Measurements from ENCODE around the gene KRT17. TPM values are rescaled to one million over a fixed set of nuclear protein-coding genes. Genes with fewer than 3 reads are reported as not detected.
"Not testable (repeated sequence)": the region's sequence is repeated elsewhere in the genome, so short reads cannot be mapped to it uniquely, and the experiment has no call there.

KRT17 gene
- total RNA-seq, 1 donor from 2014 or later = 0.32 TPM

DNA sequence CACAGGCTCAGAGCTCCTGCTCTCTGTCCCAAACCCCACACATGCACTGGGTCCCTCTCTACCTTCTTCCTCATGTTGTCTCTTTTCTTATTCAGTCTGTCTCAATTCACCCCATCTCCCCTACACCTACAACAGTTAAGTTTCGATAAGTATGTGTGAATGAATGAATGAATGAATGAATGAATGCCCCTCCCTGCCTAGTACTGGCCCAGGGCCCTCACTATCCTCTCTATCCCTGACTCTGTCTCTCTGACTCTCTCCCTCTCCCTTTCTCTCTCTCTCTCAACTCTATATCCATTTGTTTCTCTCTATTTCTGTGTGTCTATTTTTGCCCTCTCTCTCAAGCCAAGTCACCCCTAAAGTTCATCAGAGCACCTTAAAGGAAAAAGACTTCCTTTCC lies 45.8 kb downstream of the KRT17 start:
- DNase-seq (ENCODE audit: low read depth) = no peak

DNA sequence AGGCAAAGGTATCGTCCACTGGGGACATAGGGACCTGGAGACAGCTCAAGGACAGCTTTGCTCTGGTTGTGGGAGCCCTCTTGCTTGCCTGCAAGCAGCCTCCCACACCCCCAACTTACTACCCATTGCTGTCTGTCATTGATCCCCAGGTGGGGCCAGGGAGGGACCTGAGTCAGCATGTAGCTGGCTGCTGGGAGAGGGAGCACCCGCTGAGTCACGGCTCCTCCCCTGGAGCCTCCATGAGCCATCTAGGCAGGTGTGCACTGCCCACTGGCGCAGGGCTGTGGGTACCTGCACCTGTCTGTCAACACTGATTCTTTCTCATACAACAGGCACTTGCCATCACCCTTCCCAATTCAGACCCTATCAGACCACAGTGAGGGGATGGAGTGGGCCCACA lies 47.6 kb downstream of the KRT17 start:
- DNase-seq (ENCODE audit: low read depth) = not testable (repeated sequence)

DNA sequence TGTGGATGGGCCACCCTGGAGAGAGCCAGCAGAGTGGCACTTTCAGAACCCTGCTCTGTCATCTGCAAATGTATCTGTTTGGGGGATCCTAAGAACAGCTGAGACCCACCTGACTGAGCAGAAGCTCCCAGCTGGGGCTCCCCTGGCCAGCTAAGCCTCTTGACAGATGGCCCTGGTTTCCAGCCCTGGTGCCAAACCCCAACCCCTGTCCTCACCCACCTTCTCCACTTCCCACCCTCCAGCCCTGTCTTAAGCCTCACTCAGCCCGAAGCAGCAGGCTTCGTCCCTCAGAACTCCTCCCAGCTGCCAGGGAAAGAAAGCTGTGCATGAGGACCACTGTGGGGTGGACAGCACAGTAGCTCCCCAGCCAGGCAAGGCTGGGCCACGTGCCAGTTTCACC lies 49.0 kb downstream of the KRT17 start:
- peak; percentile 62 for DNase-seq (ENCODE audit: low read depth)

DNA sequence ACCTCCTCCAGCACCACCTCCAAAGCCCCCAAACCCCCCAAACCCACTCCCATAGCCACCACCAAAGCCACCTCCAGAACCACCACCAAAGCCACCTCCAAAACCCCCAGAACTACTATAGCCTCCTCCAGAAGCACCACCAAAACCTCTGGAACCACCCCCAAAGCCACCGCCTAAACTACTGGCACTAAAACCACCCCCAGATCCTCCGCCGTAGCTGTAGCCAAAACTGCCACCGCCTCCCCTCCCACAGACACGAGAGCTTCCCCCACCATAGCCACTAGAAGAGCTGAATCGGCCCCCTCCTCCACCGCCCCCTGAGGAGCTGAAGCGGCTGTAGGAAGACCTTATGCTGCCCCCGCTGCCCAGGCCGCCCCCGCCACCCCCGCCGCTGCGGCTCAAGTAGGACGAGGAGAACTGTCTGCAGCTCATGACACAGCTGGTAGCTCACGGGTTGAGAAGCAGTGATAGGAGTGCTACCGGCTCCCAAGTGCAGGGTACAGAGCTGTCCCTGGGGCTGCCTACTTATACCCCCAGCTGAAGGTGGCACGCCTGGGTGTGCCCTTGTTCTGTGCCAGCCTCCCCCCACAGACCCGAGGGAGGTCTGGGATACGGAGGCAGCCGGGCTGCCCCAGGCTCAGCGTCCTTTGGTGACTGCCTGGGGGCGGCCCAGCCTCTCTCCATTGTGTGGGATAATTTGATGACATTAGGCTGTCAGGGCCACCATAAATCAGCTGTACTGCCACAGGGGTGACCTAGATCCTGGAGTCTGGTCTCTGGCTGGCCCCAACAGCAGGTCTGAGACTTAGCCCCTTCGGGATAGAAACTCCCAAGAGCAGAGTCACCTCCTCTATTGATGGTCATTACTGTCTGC lies 52.6 kb downstream of the KRT17 start, which contains the start of gene KRT9:
KRT9 (minus strand) TSS at position 499 of the 874 bp plus-strand sequence; CDS start at position 432, 67 bp downstream.
- DNase-seq (ENCODE audit: low read depth) = no peak

Other genes with a start within 250 kb of the KRT17 start
- gene KRT34, start 242.3 kb downstream of the KRT17 start, total RNA-seq = 0.16 TPM in 1 of 2 replicates, not detected in the other
- gene KRT31, start 227.0 kb downstream of the KRT17 start, total RNA-seq = 0.52 and 0.86 TPM in 2 replicates
- gene KRT37, start 200.0 kb downstream of the KRT17 start, total RNA-seq = not detected in 2 replicates
- not detected in 2 replicates for gene KRT38, start 183.6 kb downstream of the KRT17 start, total RNA-seq
- gene KRT32, start 157.2 kb downstream of the KRT17 start, total RNA-seq = not detected in 2 replicates
- gene KRT35, start 143.4 kb downstream of the KRT17 start, total RNA-seq = not detected in 2 replicates
- gene KRT36, start 134.7 kb downstream of the KRT17 start, total RNA-seq = not detected in 2 replicates
- gene KRT13, start 119.0 kb downstream of the KRT17 start, total RNA-seq = not detected in 2 replicates
- not detected in 2 replicates for gene KRT15, start 105.7 kb downstream of the KRT17 start, total RNA-seq
- not detected in 2 replicates for gene KRT19, start 96.3 kb downstream of the KRT17 start, total RNA-seq
- not detected in 2 replicates for gene KRT9, start 52.5 kb downstream of the KRT17 start, total RNA-seq
- not detected in 2 replicates for gene KRT14, start 37.7 kb downstream of the KRT17 start, total RNA-seq
- not detected in 2 replicates for gene KRT16, start 11.8 kb downstream of the KRT17 start, total RNA-seq
- 78.1 and 112 TPM in 2 replicates for gene EIF1, start 64.3 kb upstream of the KRT17 start, total RNA-seq
- not detected in 2 replicates for gene GAST, start 87.8 kb upstream of the KRT17 start, total RNA-seq
- gene HAP1, start 110.1 kb upstream of the KRT17 start, total RNA-seq = 0.16 TPM in 1 of 2 replicates, not detected in the other
- 0.51 and 0.78 TPM in 2 replicates for gene JUP, start 162.1 kb upstream of the KRT17 start, total RNA-seq
- 98.8 and 115 TPM in 2 replicates for gene P3H4, start 187.4 kb upstream of the KRT17 start, total RNA-seq
- 164 and 174 TPM in 2 replicates for gene FKBP10, start 188.4 kb upstream of the KRT17 start, total RNA-seq
- gene NT5C3B, start 211.7 kb upstream of the KRT17 start, total RNA-seq = 45.4 and 49.2 TPM in 2 replicates
- 1.3 TPM in 1 of 2 replicates, not detected in the other for gene KLHL10, start 213.2 kb upstream of the KRT17 start, total RNA-seq
- 10.9 and 13.7 TPM in 2 replicates for gene KLHL11, start 240.8 kb upstream of the KRT17 start, total RNA-seq

Data from myocyte (in vitro differentiated cells).